Thyroid gland (tissue), 4 donors: ENCODE measurements around the gene DDX59. TPM values are rescaled to one million over a fixed set of nuclear protein-coding genes. Genes with fewer than 3 reads are reported as not detected.
"Not testable (repeated sequence)": the region's sequence is repeated elsewhere in the genome, so short reads cannot be mapped to it uniquely, and the experiment has no call there.

Source experiments
- DNase-seq, 2 donors: peaks; one replicate each; pipeline ENCODE4 v3.0.0-alpha.2; 2019
- H3K27ac ChIP-seq, 3 donors: fragments of 200-600 bp; sonication (generic); 1 replicate in 2 of 3; 2 replicates in 1 of 3; pipeline ENCODE4 v1.5.1; 2016 to 2019; ENCODE audit warnings: mild to moderate bottlenecking in 1 of 3, moderate library complexity in 1 of 3
- H3K27me3 ChIP-seq: fragments of 200-600 bp; sonication (generic); one replicate; pipeline ENCODE4 v1.5.1; 2019
- H3K36me3 ChIP-seq, 2 donors: fragments of 200-600 bp; sonication (generic); one replicate each; pipeline ENCODE4 v1.5.1; 2016 to 2019
- H3K4me1 ChIP-seq, 2 donors: fragments of 200-600 bp; sonication (generic); one replicate each; pipeline ENCODE4 v1.5.1; 2017 to 2019
- H3K4me3 ChIP-seq, 3 donors: fragments of 200-600 bp; sonication (generic); replicated peaks in 1 of 3; 1 replicate in 2 of 3; 2 replicates in 1 of 3; pipeline ENCODE4 v1.5.1; 2016; ENCODE audit warnings: mild to moderate bottlenecking in 1 of 3
- H3K9me3 ChIP-seq: fragments of 200-600 bp; sonication (generic); one replicate; pipeline ENCODE4 v1.5.1; 2017
- POLR2A ChIP-seq, 2 donors: fragments of 450-650 bp; IDR thresholded peaks; one replicate each; pipeline ENCODE4 v1.6.1; 2017; ENCODE audit warnings: antibody characterized with exemption in 2 of 2, mild to moderate bottlenecking in 2 of 2, moderate library complexity in 1 of 2
- WGBS, 2 donors: methylation state at CpG; one replicate each; pipeline ENCODE4 v1.1.5; 2017; 5-methylcytosine and 5-hydroxymethylcytosine counted together
- intact Hi-C: fragments of 100-400 bp; cut with DNase I; formaldehyde crosslinking; loops from one replicate; pipeline ENCODE4 v1.15.1; 2023
- total RNA-seq, 4 donors: library from RNA; depleted of rRNA; stranded (reverse); fragments of >200 nt; gene quantifications; one replicate each; pipeline ENCODE4 v1.2.3, GENCODE V29; 2016
- TF ChIP-seq, protein P1 (sequence below), 6 experiments: fragments of 200-600 bp in 3 of 6; fragments of 450-650 bp in 3 of 6; sonication (generic) in 3 of 6; IDR thresholded peaks; one replicate each; pipeline ENCODE4 v1.5.1; 2016 to 2019; ENCODE audit warnings: antibody characterized with exemption in 6 of 6, mild to moderate bottlenecking in 2 of 6, inconsistent platforms in 1 of 6, moderate library complexity in 1 of 6

Gene DDX59
- total RNA-seq, 4 donors from 2014 or later: 18.3 to 33.2 (median 28.7) TPM

DNA sequence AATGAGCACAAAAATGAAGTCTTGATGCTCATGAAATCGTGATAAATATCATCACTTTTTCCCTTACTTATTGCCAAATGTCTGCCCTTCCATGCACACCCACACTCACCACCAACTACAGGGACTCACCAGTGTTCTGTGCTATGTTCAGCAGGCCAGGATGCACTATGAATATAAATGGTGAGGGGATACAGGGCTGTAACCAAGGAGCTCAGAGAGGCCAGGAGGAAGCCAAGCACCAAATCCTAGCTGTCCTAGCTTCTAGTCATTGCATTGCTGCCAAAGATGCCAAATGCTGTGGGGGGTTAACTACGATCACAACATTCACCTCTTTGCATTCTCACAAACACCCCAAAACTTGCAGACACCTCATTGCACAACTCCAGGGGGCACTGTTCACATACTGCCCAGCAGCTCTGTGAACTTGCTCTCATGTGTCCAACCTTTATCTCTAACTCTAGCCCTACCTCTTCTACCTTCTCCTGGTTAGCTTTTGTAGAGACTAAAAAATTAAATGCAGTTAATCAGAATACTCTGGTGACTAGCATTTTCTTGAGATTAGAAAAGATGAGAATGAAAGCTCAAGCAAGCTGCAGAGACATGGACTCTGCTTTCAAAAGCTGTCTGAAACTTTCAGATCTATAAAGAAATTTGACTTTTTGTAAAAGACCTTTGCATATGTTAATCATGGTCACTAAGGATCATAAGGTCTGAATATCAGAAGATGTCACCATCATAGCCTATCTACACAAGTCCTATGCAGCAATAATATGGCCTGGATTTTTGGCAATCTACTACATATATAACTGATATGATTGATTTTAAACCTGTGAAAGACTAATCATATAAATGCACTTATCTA, 35.2 kb downstream of the DDX59 start:
- TF ChIP-seq, protein P1, sequence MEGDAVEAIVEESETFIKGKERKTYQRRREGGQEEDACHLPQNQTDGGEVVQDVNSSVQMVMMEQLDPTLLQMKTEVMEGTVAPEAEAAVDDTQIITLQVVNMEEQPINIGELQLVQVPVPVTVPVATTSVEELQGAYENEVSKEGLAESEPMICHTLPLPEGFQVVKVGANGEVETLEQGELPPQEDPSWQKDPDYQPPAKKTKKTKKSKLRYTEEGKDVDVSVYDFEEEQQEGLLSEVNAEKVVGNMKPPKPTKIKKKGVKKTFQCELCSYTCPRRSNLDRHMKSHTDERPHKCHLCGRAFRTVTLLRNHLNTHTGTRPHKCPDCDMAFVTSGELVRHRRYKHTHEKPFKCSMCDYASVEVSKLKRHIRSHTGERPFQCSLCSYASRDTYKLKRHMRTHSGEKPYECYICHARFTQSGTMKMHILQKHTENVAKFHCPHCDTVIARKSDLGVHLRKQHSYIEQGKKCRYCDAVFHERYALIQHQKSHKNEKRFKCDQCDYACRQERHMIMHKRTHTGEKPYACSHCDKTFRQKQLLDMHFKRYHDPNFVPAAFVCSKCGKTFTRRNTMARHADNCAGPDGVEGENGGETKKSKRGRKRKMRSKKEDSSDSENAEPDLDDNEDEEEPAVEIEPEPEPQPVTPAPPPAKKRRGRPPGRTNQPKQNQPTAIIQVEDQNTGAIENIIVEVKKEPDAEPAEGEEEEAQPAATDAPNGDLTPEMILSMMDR (IDR thresholded peaks at IDR 0.05): no peak
- TF ChIP-seq POLR2A (IDR thresholded peaks at IDR 0.05): no peak
- H3K4me3 ChIP-seq: no peak overlapping the region
- no peaks in the 10 kb centered on the region for H3K9me3 ChIP-seq
- no peak overlapping the region for H3K27ac ChIP-seq
- intact Hi-C loops: no loop called here
- no peak for DNase-seq
- H3K36me3 ChIP-seq: no peaks in the 10 kb centered on the region
- 43 to 80% methylated on average over 1 to 2 of the region's 2 CpGs for WGBS, 2 donors
- no peaks in the 10 kb centered on the region for H3K27me3 ChIP-seq
- H3K4me1 ChIP-seq: no peaks in the 10 kb centered on the region

DNA sequence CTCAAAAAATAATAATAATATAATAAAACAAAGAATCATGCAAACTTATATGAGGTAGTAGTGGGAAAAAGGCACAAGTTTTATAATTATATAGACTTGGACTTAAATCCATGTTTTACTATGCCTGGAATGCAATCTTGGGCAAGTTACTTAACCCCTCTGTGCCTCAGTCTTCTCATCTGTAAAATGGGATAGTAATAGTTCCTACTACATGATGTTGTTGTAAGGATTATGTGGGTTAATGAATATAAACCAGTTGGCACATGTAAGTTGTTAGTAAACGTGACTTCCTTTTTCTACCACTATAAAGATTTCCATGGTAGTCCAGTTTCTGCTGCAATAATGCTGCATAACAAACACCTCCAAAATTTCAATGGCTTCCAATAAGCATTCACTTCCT, 38.3 kb downstream of the DDX59 start:
- intact Hi-C loops: no loop called here
- Histone ChIP-seq H3K9me3 (no peaks in the 10 kb centered on the region), H3K4me3 (no peak overlapping the region), H3K4me1 (no peaks in the 10 kb centered on the region), H3K36me3 (no peaks in the 10 kb centered on the region), H3K27me3 (no peaks in the 10 kb centered on the region), H3K27ac (no peak overlapping the region)
- TF ChIP-seq POLR2A (IDR thresholded peaks at IDR 0.05): no peak
- TF ChIP-seq, protein P1 (IDR thresholded peaks at IDR 0.05): no peak
- WGBS, 2 donors: 97 to 100% methylated on average over 1 of the region's 1 CpG
- DNase-seq: no peak

DNA sequence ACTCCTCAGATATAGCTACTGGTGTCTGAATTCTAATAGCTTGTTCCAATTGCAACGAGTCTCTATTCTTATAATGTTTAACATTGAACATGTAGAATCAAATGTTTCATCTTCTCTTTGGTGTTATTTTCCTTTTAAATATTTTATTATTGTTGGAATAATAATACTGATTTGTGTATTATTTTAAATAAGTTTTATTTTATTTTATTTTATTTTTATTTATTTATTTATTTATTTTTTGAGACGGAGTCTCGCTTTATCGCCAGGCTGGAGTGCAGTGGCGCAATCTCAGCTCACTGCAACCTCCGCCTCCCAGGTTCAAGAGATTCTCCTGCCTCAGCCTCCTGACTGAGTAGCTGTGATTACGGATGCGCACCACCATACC, 39.2 kb downstream of the DDX59 start:
- H3K4me3 ChIP-seq, H3K27me3 ChIP-seq, H3K4me1 ChIP-seq, intact Hi-C loops, DNase-seq, H3K9me3 ChIP-seq, H3K36me3 ChIP-seq, H3K27ac ChIP-seq: not testable (repeated sequence)
- WGBS, 2 donors: 97 to 98% methylated on average over 8 of the region's 8 CpGs

DNA sequence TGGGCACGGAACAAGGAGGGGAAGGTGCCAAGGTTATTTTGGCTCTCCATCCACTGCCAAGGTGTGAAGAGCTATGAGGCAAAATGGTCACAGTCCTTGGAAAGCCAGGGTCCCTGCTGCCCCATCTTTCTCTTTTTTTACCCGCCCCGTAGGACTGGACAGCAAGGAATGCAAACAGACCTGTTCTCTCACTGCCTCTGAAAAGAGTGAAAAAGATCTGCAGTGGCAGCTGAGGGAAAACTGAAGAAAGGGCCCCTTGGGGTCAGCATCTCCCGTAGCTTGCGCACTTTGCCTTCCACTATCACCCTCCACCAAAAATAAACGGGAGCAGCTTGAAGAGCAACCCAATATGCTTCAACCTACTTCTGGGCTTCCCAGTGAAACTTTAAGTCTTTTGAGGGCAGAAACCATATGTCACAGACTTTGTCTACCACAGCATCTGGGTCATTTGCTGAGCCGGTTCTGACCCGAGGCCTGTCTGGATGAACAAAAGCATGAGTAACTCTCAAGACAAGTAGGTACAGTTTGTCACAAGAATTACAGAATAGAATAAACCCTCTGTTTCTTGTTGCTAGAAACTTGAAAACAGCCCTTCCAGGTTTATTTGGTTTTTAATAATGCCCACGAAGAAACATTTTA, 39.7 kb downstream of the DDX59 start:
- TF ChIP-seq POLR2A (IDR thresholded peaks at IDR 0.05): no peak
- TF ChIP-seq, protein P1 (IDR thresholded peaks at IDR 0.05): no peak
- intact Hi-C loops: loop anchor here (10.0 kb wide), 1 partner anchor 105 kb away; the partner anchor contains the start of gene CAMSAP2
- no peak overlapping the region for H3K4me3 ChIP-seq
- no peaks in the 10 kb centered on the region for H3K27me3 ChIP-seq
- no peaks in the 10 kb centered on the region for H3K36me3 ChIP-seq
- H3K9me3 ChIP-seq: no peaks in the 10 kb centered on the region
- DNase-seq: no peak
- H3K4me1 ChIP-seq: no peaks in the 10 kb centered on the region
- 49 to 65% methylated on average over 9 of the region's 9 CpGs for WGBS, 2 donors
- no peak overlapping the region for H3K27ac ChIP-seq

DNA sequence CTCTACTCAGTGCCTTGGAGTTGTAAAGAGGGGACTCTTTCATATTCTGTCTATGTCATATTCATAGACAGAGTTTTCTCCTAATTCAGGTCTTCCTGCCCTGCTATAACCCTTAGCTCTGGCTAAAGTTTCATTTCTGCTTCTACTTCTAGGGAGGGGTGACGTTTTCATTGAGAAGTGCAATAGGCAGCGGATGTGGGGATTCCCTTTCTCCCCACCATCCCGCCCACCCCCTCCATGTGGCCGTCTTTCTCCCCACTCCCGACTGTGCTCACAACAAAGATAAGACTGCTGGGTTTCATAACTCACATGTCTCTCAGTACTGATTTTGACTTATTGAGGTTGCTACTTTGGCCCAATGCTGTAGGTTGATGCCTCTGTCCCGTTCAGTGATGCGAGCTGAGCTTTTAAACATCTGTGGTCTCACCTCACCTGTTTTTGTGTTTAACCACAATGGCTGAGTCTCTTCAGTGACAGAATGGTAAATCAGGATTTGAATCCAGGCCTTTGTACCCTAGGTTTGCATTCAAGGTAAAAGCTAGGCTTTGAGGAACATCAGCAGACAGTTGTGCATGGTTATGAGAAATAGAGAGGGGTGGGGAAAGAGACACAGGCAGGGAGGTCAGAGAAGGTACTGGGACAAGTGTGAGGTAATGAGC, 41.4 kb downstream of the DDX59 start:
- DNase-seq: no peak
- no peaks in the 10 kb centered on the region for H3K27me3 ChIP-seq
- no peaks in the 10 kb centered on the region for H3K36me3 ChIP-seq
- H3K27ac ChIP-seq: no peak overlapping the region
- H3K4me3 ChIP-seq: no peak overlapping the region
- no peaks in the 10 kb centered on the region for H3K4me1 ChIP-seq
- no peak for TF ChIP-seq POLR2A (IDR thresholded peaks at IDR 0.05)
- TF ChIP-seq, protein P1 (IDR thresholded peaks at IDR 0.05): no peak
- intact Hi-C loops: loop anchor here (10.0 kb wide), 1 partner anchor 106 kb away; the partner anchor contains the start of gene CAMSAP2
- H3K9me3 ChIP-seq: no peaks in the 10 kb centered on the region
- 82 to 85% methylated on average over 7 of the region's 7 CpGs for WGBS, 2 donors
